H1 (cell line): ENCODE measurements around the gene VPS13D. TPM values are rescaled to one million over a fixed set of nuclear protein-coding genes. Genes with fewer than 3 reads are reported as not detected.

Source experiments
- CTCF ChIA-PET: fragments of 300-600 bp; sonication (Branson Sonifier 250); formaldehyde crosslinking; loops from one replicate; lab custom pipeline; 2021; ENCODE audit not compliant: partially characterized antibody; lab: Charles Lee
- POLR2A ChIA-PET: fragments of 300-600 bp; sonication (Branson Sonifier 250); formaldehyde crosslinking; loops from one replicate; lab custom pipeline; 2021; ENCODE audit warnings: inconsistent platforms; ENCODE audit not compliant: partially characterized antibody; lab: Charles Lee
- DNase-seq, 2 experiments: peaks; one replicate each; pipeline versions ENCODE4 v3.0.0 to v3.0.0-alpha.2; 2010 to 2022; ENCODE audit warnings: low spot score in 2 of 2, low read depth in 1 of 2, mixed read lengths in 1 of 2
- FAIRE-seq: peaks from 2 replicates; lab custom pipeline; 2011; peaks lifted over from hg19 to GRCh38; lab: Jason Lieb, UNC
- H2AFZ ChIP-seq: 2 replicates; pipeline ENCODE4 v1.8.1; 2012; ENCODE audit warnings: low read length, inconsistent platforms
- H2AK5ac ChIP-seq: 2 replicates; pipeline ENCODE4 v1.6.1; 2013; ENCODE audit warnings: low read depth, low read length
- H2BK120ac ChIP-seq: replicated peaks from 2 replicates; pipeline ENCODE3; 2013; ENCODE audit warnings: low read depth, low read length, inconsistent platforms
- H2BK12ac ChIP-seq: 2 replicates; pipeline ENCODE4 v1.6.1; 2013; ENCODE audit warnings: low read depth, low read length
- H2BK15ac ChIP-seq: 2 replicates; pipeline ENCODE4 v1.6.1; 2013; ENCODE audit warnings: low read length
- H2BK20ac ChIP-seq: 2 replicates; pipeline ENCODE4 v1.6.1; 2013; ENCODE audit warnings: low read length
- H2BK5ac ChIP-seq: 2 replicates; pipeline ENCODE4 v1.6.1; 2013; ENCODE audit warnings: low read depth, low read length
- H3K14ac ChIP-seq: 2 replicates; pipeline ENCODE4 v1.6.1; 2013; ENCODE audit warnings: inconsistent platforms; ENCODE audit not compliant: insufficient read length
- H3K18ac ChIP-seq: 2 replicates; pipeline ENCODE4 v1.6.1; 2013; ENCODE audit warnings: low read length; ENCODE audit errors: extremely low read depth
- H3K23ac ChIP-seq: 2 replicates; pipeline ENCODE4 v1.6.1; 2013; ENCODE audit warnings: inconsistent platforms; ENCODE audit not compliant: insufficient read length
- H3K23me2 ChIP-seq: 2 replicates; pipeline ENCODE4 v1.6.1; 2013; ENCODE audit warnings: low read depth, low read length
- H3K27ac ChIP-seq: 2 replicates; pipeline ENCODE4 v1.6.1; 2011; ENCODE audit warnings: low read depth, low read length, inconsistent platforms
- H3K27me3 ChIP-seq, 4 experiments: replicated peaks in 1 of 4; 1 replicate in 1 of 4; 2 replicates in 3 of 4; pipeline versions ENCODE4 v1.6.1 to v1.8.1; 2011 to 2013; ENCODE audit warnings: low read length in 3 of 4, mild to moderate bottlenecking in 3 of 4, inconsistent platforms in 2 of 4, mixed read lengths in 2 of 4, moderate library complexity in 1 of 4; ENCODE audit not compliant: control insufficient read depth in 3 of 4, insufficient read depth in 3 of 4; ENCODE audit errors: extremely low read depth in 1 of 4
- H3K36me3 ChIP-seq, 4 experiments: 2 replicates each; pipeline versions ENCODE4 v1.6.1 to v1.8.1; 2011 to 2013; ENCODE audit warnings: mild to moderate bottlenecking in 4 of 4, low read length in 3 of 4, moderate library complexity in 2 of 4, control low read depth in 1 of 4, inconsistent platforms in 1 of 4; ENCODE audit not compliant: insufficient read depth in 4 of 4, control insufficient read depth in 2 of 4
- H3K4ac ChIP-seq: replicated peaks from 2 replicates; pipeline ENCODE3; 2013; ENCODE audit warnings: low read length, low read depth, mixed read lengths, inconsistent platforms; ENCODE audit not compliant: insufficient read length
- H3K4me1 ChIP-seq, 4 experiments: replicated peaks in 1 of 4; 1 replicate in 1 of 4; 2 replicates in 3 of 4; pipeline versions ENCODE4 v1.6.1 to v1.8.1; 2011 to 2013; ENCODE audit warnings: low read length in 3 of 4, inconsistent platforms in 2 of 4, mixed read lengths in 1 of 4; ENCODE audit not compliant: insufficient read depth in 4 of 4, control insufficient read depth in 3 of 4
- H3K4me2 ChIP-seq, 2 experiments: 2 replicates each; pipeline versions ENCODE4 v1.6.1 to v1.8.1; 2011 to 2013; ENCODE audit warnings: low read depth in 2 of 2, low read length in 2 of 2, control low read depth in 1 of 2, inconsistent platforms in 1 of 2, mild to moderate bottlenecking in 1 of 2; ENCODE audit not compliant: insufficient read depth in 1 of 2
- H3K4me3 ChIP-seq, 4 experiments: fragments of 200-600, 300-600 bp in 1 of 4; sonication (generic), shearing (Covaris generic), sonication (Bioruptor Twin) in 1 of 4; 2 replicates each; pipeline versions ENCODE4 v1.5.1 to v1.8.1; 2011 to 2016; ENCODE audit warnings: low read length in 4 of 4, low read depth in 3 of 4, control low read depth in 2 of 4, inconsistent platforms in 2 of 4, mild to moderate bottlenecking in 2 of 4, mixed read lengths in 1 of 4, moderate library complexity in 1 of 4; ENCODE audit not compliant: insufficient read depth in 2 of 4; ENCODE audit errors: extremely low read depth in 1 of 4
- H3K56ac ChIP-seq: replicated peaks from 2 replicates; pipeline ENCODE3; 2013; ENCODE audit warnings: low read depth, mild to moderate bottlenecking, mixed read lengths, low read length, inconsistent platforms; ENCODE audit not compliant: insufficient read length
- H3K79me1 ChIP-seq: 2 replicates; pipeline ENCODE4 v1.6.1; 2013; ENCODE audit warnings: low read depth, low read length, control low read depth
- H3K79me2 ChIP-seq, 2 experiments: 2 replicates each; pipeline versions ENCODE4 v1.6.1 to v1.8.1; 2012 to 2013; ENCODE audit warnings: low read length in 2 of 2, mild to moderate bottlenecking in 2 of 2, inconsistent platforms in 1 of 2; ENCODE audit not compliant: insufficient read depth in 2 of 2, control insufficient read depth in 1 of 2
- H3K9ac ChIP-seq, 4 experiments: replicated peaks in 1 of 4; 1 replicate in 1 of 4; 2 replicates in 3 of 4; pipeline versions ENCODE4 v1.6.1 to v1.8.1; 2011 to 2013; ENCODE audit warnings: low read depth in 3 of 4, low read length in 3 of 4, control low read depth in 2 of 4, mild to moderate bottlenecking in 2 of 4, moderate library complexity in 2 of 4, inconsistent platforms in 1 of 4; ENCODE audit errors: extremely low read depth in 1 of 4
- H3K9me3 ChIP-seq, 2 experiments: 2 replicates each; pipeline versions ENCODE4 v1.6.1 to v1.8.1; 2012 to 2013; ENCODE audit warnings: mild to moderate bottlenecking in 2 of 2, moderate library complexity in 2 of 2, control low read depth in 1 of 2, inconsistent platforms in 1 of 2, low read depth in 1 of 2, low read length in 1 of 2, mixed read lengths in 1 of 2; ENCODE audit not compliant: insufficient read depth in 2 of 2
- H4K20me1 ChIP-seq, 2 experiments: replicated peaks in 1 of 2; 2 replicates each; pipeline versions ENCODE3 to v1.8.1; 2011 to 2013; ENCODE audit warnings: inconsistent platforms in 2 of 2, low read length in 2 of 2, mild to moderate bottlenecking in 1 of 2; ENCODE audit not compliant: insufficient read depth in 2 of 2, control insufficient read depth in 1 of 2
- H4K5ac ChIP-seq: 2 replicates; pipeline ENCODE4 v1.6.1; 2013; ENCODE audit warnings: low read length, low read depth, mixed read lengths, inconsistent platforms; ENCODE audit not compliant: insufficient read length
- H4K8ac ChIP-seq: 2 replicates; pipeline ENCODE4 v1.8.0; 2013; ENCODE audit warnings: mild to moderate bottlenecking, moderate library complexity, low read length, inconsistent platforms; ENCODE audit not compliant: insufficient read depth; ENCODE audit errors: extremely low read depth
- H4K91ac ChIP-seq: replicated peaks from 2 replicates; pipeline ENCODE3; 2013; ENCODE audit warnings: low read length, mixed read lengths, inconsistent platforms; ENCODE audit not compliant: insufficient read length
- ASH2L ChIP-seq: fragments of 200-600, 300-600 bp; sonication (generic); IDR thresholded peaks from one replicate; pipeline ENCODE4 v1.7.1; 2017; ENCODE audit warnings: low read length
- CBX5 ChIP-seq: fragments of 300-800, 300-1000 bp; sonication (generic); IDR thresholded peaks from 2 replicates; pipeline ENCODE4 v1.7.1; 2016; ENCODE audit warnings: antibody characterized with exemption, low read length, low read depth
- CHD1 ChIP-seq: IDR thresholded peaks from 2 replicates; pipeline ENCODE4 v1.6.1; 2012; ENCODE audit warnings: low read depth, low read length, improper control_type of control experiment
- CREB1 ChIP-seq: IDR thresholded peaks from 2 replicates; pipeline ENCODE4 v1.6.1; 2012; ENCODE audit warnings: inconsistent platforms
- EP300 ChIP-seq, 2 experiments: IDR thresholded peaks; 1 replicate in 1 of 2; 2 replicates in 1 of 2; pipeline ENCODE4 v1.6.1; 2011 to 2012; ENCODE audit warnings: low read depth in 2 of 2, low read length in 2 of 2, mild to moderate bottlenecking in 2 of 2, borderline replicate concordance in 1 of 2, inconsistent platforms in 1 of 2, moderate library complexity in 1 of 2
- NANOG ChIP-seq: IDR thresholded peaks from 2 replicates; pipeline ENCODE4 v1.6.1; 2011; ENCODE audit warnings: low read length, low read depth, mild to moderate bottlenecking, inconsistent platforms; ENCODE audit not compliant: insufficient read depth, poor library complexity, severe bottlenecking
- RXRA ChIP-seq: IDR thresholded peaks from 2 replicates; pipeline ENCODE4 v1.6.1; 2011; ENCODE audit warnings: low read depth, mild to moderate bottlenecking, low read length, moderate library complexity; ENCODE audit not compliant: insufficient read depth
- SUZ12 ChIP-seq: fragments of 200-600 bp; sonication (generic); IDR thresholded peaks from 2 replicates; pipeline ENCODE4 v1.6.1; 2012; ENCODE audit warnings: mild to moderate bottlenecking, inconsistent platforms, low read length, moderate library complexity, mixed read lengths
- TAF1 ChIP-seq: IDR thresholded peaks from 2 replicates; pipeline ENCODE4 v1.6.1; 2011; ENCODE audit warnings: mild to moderate bottlenecking, low read depth, low read length
- USF2 ChIP-seq: IDR thresholded peaks from 2 replicates; pipeline ENCODE4 v1.6.1; 2011; ENCODE audit warnings: low read length, improper control_type of control experiment
- WGBS, 2 experiments: shearing (Covaris generic) in 1 of 2; methylation state at CpG; one replicate each; pipeline versions ENCODE4 v1.1.6 to v1.1.7; 2013 to 2015; ENCODE audit warnings: low lambda C conversion rate in 2 of 2, mixed read lengths in 2 of 2, inconsistent platforms in 1 of 2, low coverage in 1 of 2, missing lambda C conversion rate in 1 of 2; ENCODE audit not compliant: insufficient replicate concordance in 2 of 2, insufficient coverage in 1 of 2, insufficient read length in 1 of 2; ENCODE audit errors: extremely low coverage in 1 of 2, missing lambda C conversion rate in 1 of 2; 5-methylcytosine and 5-hydroxymethylcytosine counted together
- polyA plus RNA-seq, 7 experiments: library from polyadenylated mRNA; depleted of rRNA in 3 of 7; stranded (reverse) in 5 of 7; unstranded in 2 of 7; fragments of >200 nt in 5 of 7; fragments of 200-250 nt in 2 of 7; gene quantifications; 1 replicate in 5 of 7; 2 replicates in 1 of 7; 4 replicates in 1 of 7; pipeline versions ENCODE4 v1.2.1 to v1.2.3, GENCODE V29; 2011 to 2013; ENCODE audit warnings: missing spikeins in 2 of 7, mixed read lengths in 2 of 7
- total RNA-seq: library from RNA; stranded (reverse); fragmentation: NEBNext Ultra II Directional; extraction: Animal tissue kit (Norgen Biotek cat#: 25700); gene quantifications from 2 replicates; pipeline ENCODE4 v1.2.1, GENCODE V29; 2021

VPS13D gene
- total and polyA plus RNA-seq, 2 of the 8 experiments (the other 6 are each of a cell fraction or from before 2014, with no cell fraction given), result 10.9 to 31.2 TPM

GRCh38 chr1:12346483-12347151 is 116.8 kb downstream of the VPS13D start:
- no peak overlapping the region for H3K9ac ChIP-seq
- H3K4me3 ChIP-seq, result no peak overlapping the region
- no peaks in the 10 kb centered on the region for H4K20me1 ChIP-seq
- H2BK15ac ChIP-seq, result no peak overlapping the region
- no peaks in the 10 kb centered on the region for H3K79me2 ChIP-seq
- no peak overlapping the region for H3K23ac ChIP-seq
- no peaks in the 10 kb centered on the region for H3K27me3 ChIP-seq
- H3K4me1 ChIP-seq, result no peaks in the 10 kb centered on the region
- H3K14ac ChIP-seq, result no peak overlapping the region
- H4K8ac ChIP-seq, result no peak overlapping the region
- FAIRE-seq (no peak), DNase-seq (no peak)
- no peak overlapping the region for H2AK5ac ChIP-seq
- H3K36me3 ChIP-seq, result peaks cover 0 to 30% (median 12%) of the 10 kb centered on the region in 4 experiments; a peak in 6 of 8 replicates
- H3K27ac ChIP-seq, result no peak overlapping the region
- no peak overlapping the region for H3K18ac ChIP-seq
- no peak overlapping the region for H4K91ac ChIP-seq
- no peak overlapping the region for H2BK120ac ChIP-seq
- no peak overlapping the region for H2BK12ac ChIP-seq
- H3K4me2 ChIP-seq, result no peak overlapping the region
- H2AFZ ChIP-seq, result no peak overlapping the region
- no peak overlapping the region for H3K4ac ChIP-seq
- ChIA-PET CTCF (interaction anchor here (0.9 to 1.1 kb wide), 2 partner anchors 57 to 312 kb away, joined by 3 read pairs; no protein-coding TSS in a partner anchor), POLR2A (no interaction called here)
- H2BK5ac ChIP-seq, result no peak overlapping the region
- no peaks in the 10 kb centered on the region for H3K79me1 ChIP-seq
- WGBS, 2 experiments, result 92% methylated on average over 5 of the region's 5 CpGs; no CpG with 5 or more reads in 1 of the 2 experiments
- H3K9me3 ChIP-seq, result no peaks in the 10 kb centered on the region
- H3K56ac ChIP-seq, result no peak overlapping the region
- H2BK20ac ChIP-seq, result no peak overlapping the region
- no peak overlapping the region for H4K5ac ChIP-seq
- H3K23me2 ChIP-seq, result no peaks in the 10 kb centered on the region
- TF ChIP-seq SUZ12 (no peak), USF2 (no peak), EP300 (IDR thresholded peaks at IDR 0.05; ENCODE audit: borderline replicate concordance in 1 of 2, low read depth in 2 of 2, low read length in 2 of 2) (no peak), NANOG (no peak), CREB1 (no peak), RXRA (no peak), CHD1 (no peak), ASH2L (no peak), CBX5 (no peak), TAF1 (no peak)
